HG02840 (cell line): Measurements from ENCODE around the gene LRPAP1.
"Not testable (repeated sequence)": the region's sequence is repeated elsewhere in the genome, so short reads cannot be mapped to it uniquely, and the experiment has no call there.

ENCODE experiments used
- ATAC-seq: cut with Tn5 transposase; IDR thresholded peaks from one replicate; pipeline ENCODE4 v1.9.1; 2021; ENCODE audit warnings: mild to moderate bottlenecking, moderate library complexity, moderate number of reproducible peaks; ENCODE audit not compliant: unreplicated experiment, low FRiP score

The LRPAP1 gene

DNA sequence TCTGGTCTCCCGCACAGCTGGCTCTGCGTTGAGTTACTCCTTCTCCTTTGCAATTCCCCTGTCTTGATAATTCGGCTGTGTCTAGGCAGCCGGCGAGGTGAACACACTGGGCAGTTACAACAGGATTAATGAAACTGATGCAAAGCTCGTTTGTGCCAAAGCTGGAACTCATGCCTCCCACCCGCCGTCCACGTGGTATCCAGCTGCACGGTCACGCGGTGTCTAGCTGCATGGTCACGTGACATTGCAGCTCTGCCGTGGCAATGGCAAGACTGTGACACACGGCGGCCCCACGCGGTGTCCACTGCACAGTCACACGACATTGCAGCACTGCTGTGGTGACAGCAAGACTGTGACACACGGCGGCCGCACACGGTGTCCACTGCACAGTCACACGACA is 31.2 kb upstream of the LRPAP1 start:
- ATAC-seq = no peak

DNA sequence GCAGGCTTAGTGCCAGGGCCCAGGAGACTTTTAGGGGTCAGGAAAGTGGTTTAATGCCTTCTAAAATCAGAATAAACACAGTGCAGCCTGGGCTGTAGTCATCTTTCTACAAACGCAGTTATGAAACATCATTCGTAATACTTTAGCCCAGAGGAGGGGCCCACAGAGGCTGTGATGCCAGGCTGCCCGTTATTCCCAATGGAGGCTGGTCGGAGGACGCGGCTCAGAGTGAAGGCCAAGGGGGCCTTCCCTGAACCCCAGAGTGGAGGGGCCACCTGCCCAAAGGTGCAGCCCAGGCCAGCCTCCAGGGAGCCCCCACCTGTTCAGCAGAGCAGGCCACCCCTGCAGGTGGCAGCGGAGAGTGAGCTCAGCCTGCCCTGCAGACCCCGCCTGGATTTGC is 29.9 kb upstream of the LRPAP1 start:
- not testable (repeated sequence) for ATAC-seq

DNA sequence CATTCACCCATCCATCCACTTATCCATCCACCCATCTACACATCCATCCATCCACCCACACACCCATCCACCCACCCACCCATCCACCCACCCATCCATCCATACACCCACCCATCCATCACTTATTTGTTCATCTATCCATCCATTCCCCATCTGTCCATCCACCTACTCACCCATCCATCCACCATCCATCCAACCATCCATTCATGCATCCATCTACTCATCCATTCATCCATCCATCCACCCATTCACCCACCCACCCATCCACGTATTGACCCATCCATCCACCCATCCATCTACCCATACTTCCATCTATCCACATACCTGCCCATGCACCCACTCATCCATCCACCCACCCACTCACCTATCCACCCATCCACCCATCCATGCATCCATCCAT is 28.2 kb upstream of the LRPAP1 start:
- ATAC-seq = not testable (repeated sequence)

DNA sequence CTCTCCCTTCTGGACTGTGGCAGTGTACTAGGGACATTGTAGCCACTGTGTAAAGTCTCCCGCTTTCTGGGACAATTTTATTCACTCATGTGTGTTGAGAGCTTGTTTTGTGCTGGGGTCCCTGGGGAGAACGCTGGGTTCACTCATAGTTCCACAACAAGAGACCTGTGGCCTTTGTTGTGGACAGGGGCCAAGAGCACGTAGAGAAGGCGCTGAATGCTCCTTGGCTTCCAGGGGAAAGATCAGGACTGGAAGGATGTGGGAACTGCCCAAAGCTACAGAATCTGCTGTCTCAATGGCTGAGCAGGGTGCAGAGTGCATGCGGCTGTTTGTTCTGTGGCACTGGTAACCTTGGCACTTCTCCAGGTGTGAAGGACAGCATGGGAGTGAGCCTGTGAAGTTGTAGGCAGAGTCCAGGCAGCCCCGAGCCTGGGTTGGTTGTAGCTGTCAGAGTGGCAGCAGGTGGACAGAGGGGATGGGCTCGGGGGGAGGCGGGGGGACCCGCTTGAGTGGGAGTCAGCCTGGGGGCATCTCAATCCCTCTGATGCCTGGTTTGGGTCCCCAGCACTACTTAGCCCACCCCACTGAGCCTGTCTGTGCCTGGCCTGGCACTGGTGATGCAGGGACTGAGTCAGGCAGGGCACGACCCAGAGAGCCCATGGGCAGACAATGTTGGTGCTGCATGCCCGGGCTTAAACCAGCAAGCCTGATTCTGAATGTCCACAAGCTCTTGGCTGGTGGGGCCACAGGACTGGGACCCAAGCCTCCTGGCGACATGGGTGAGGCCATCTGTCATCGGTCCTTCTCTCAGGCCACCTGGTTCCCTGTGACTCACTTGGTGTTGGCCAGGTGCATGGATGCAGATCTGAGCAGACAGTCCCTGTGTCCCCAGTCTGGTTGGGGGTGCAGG is 27.4 kb upstream of the LRPAP1 start:
- not testable (repeated sequence) for ATAC-seq

DNA sequence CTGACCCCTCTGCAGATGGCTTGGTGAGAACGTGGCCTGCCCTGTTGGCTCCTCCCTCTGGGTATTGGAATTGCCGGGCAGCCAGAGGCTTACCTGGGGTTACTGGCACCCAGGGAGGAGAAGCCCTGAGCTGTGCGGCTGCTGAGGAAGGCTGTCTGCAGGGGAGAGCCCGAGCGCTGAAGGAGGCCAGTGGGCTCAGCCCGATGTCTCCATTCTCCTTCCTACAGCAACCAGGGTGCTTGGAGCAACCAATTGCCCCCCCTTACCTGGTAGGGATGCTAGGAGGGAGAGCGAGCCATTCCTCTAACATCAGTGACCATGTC is 26.3 kb upstream of the LRPAP1 start:
- ATAC-seq = not testable (repeated sequence)

DNA sequence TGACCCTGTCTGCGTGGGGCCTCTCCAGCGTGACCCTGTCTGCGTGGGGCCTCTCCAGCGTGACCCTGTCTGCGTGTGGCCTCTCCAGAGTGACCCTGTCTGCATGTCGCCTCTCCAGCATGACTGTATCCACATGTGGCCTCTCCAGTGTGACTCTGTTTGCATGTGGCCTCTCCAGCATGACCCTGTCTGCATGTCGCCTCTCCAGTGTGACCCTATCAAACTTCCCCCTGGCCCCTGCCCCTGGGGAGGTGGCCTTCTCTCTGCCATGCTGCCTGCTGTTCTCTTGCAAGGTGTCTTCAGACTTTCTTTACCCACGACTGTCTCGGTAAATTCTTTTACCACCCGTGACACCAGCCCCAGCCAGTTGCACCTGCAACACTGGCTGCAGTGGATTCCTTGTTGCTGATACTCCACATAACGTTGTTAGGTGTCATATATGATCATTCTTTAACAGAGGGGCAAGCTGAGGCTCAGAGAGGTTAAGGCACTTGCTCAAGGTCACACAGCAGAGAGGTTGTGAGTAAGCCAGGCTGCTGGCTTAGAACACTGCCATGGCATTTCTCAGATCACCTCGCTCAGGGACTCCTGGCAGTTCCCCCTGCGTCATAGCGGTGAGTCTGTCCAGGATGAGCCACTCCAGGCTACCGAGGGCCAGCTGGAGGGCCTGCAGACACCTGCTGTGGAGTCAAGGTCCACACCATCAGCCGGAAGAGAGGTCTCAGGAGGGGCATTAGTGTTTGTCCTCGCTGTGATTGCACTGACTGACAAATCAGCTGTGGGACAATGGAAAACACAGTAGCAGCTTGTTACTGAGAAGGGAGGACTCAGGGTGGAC is 25.7 kb upstream of the LRPAP1 start:
- not testable (repeated sequence) for ATAC-seq

DNA sequence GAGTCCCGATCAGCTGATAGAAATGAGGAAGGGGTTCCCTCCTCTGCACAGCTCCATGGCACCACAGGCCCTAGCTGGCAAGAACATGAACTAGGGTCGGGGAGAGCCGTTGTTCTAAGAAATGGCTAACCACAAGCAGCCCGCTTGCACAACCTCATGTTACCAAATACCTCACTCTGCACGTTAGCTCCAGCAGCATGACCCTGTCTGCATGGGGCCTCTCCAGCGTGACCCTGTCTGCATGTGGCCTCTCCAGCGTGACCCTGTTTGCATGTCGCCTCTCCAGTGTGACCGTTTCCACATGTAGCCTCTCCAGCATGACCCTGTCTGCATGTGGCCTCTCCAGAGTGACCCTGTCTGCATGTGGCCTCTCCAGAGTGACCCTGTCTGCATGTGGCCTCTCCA is 24.9 kb upstream of the LRPAP1 start:
- ATAC-seq = not testable (repeated sequence)

DNA sequence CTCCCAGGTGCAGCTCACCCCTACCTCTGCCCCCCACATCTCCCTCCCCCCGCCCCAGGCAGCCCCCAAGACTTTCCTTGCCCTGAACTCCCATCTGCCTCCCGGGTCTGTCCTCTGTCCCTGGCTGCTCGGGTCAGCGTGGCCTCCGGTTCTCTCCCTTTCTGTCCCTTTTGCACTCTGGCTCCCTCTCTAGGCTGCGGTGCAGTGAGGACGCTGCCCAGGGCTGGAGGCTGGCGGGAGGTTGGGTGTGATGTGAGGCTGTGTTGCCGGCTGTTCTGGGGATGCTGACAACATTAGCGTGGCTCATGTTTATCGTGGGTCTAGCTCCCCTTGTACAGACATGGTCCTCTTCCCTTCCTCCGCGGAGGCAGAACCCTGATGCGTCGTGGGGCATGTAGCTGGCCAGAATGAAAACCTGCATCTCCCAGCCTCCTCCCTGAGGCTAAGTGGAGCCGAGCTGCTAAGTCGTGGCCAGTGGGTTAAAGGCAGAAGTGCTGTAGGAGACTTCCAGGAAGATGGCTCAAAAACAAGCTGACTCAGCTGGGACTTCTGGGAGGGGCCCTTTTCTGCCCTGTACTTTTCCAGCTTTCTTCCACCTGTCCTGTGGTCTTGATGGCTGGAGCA is 24.1 kb upstream of the LRPAP1 start:
- ATAC-seq = not testable (repeated sequence)

DNA sequence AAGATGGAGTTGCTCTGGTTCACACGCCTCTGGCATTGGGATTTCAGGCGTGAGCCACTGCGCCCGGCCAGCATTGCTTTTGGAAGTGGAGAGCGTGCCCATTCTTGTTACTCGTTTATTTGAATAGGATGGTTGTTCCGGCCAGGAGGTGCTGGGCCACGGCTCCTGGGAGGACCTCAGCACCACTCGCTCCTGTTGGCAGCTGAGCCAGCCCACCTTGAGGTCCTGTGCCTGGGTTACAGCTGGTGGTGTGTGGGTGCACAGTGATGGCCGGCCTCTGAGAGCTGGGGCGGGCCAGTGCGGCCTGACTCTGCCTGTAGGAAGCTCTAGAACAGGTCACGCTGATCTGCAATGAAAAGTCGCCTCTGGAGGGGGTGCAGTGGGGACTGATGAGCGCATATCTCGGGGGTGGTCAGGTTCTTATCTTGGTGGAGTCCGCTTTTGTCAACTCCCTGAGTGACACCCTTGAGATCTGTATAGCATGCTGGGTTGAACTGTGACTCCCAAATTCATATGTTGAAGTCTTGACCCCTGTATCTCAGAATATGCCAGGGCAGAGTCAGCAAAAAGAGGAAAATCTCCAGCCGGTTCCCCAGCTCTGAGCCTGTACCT is 23.3 kb upstream of the LRPAP1 start:
- ATAC-seq = not testable (repeated sequence)

DNA sequence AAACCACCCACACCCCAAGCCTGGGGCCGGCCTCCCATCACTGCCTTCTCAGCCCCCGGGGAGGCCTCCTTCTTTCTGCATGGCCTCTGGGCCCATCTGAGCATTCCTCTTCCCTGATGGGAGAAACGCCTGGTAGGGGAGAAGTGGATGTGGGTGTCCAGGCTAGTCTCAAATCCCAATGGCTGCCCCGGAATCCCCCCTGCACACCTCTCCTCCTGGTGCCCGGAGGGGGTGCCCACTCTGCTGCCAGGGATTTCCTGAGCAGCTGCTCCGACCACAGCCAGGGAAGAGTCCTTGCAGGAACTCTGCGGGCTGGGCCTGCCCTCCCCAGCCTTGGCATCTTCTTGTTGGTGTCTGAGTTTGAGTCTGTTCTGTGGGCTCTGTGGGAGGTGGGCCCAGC is 19.1 kb upstream of the LRPAP1 start:
- not testable (repeated sequence) for ATAC-seq

DNA sequence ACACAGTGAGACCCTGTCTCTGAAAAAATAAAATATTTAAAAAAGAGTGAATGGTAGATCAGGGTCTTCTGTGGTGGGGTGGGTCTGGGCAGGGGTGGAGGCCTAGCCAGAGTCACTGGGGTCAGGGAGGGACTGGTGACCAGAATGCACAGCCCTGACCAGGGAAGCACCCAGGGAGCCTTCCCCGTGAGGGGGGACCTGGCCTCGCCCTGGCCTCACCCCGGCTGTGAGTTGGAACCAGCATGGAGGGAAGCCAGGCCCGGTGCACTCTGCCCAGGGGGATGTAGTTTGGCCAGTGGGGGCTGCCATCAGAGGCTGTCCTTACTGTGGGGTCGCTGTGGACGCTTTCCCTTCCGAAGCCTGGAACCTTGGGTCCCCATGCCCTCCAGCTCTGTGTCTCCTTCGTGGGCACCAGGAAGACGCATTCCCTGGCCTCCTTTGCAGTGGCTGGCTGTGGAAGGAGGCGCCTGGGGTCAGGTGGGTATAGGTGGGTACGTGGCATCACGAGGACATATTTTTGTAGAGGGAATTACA is 18.6 kb upstream of the LRPAP1 start:
- ATAC-seq = not testable (repeated sequence)

DNA sequence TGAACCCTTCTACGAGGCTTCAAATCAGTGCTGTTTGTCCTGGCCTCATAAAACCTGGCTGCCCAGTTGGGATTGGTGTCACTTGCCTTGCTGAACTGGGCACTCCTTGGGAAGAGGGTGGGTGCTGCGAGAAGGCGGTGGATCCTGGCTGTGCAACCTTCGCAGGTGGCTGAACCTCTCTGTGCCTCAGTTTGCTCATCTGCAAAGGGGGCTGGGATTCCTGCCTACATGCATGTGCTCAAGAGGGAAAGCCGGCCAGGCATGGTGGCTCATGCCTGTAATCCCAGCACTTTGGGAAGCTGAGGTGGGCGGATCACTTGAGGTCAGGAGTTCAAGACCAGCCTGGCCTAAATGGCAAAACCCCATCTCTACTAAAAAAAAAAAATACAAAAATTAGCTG is 17.8 kb upstream of the LRPAP1 start:
- ATAC-seq = not testable (repeated sequence)

DNA sequence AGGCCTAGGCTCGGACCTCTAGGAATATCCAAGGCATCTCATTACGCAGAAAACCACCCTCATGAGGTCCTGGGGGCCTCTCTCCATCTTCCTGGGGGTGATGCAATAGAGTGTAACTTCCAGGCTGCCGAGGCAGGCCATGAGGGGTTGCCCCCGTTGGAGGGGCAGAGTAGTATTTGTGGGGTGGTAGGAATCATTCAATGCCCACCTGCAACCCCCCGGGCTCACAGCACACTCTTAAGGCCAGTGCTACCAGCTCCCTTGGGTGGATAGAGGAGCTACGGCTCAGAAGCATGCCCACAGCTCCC is 17.4 kb upstream of the LRPAP1 start:
- ATAC-seq = not testable (repeated sequence)

DNA sequence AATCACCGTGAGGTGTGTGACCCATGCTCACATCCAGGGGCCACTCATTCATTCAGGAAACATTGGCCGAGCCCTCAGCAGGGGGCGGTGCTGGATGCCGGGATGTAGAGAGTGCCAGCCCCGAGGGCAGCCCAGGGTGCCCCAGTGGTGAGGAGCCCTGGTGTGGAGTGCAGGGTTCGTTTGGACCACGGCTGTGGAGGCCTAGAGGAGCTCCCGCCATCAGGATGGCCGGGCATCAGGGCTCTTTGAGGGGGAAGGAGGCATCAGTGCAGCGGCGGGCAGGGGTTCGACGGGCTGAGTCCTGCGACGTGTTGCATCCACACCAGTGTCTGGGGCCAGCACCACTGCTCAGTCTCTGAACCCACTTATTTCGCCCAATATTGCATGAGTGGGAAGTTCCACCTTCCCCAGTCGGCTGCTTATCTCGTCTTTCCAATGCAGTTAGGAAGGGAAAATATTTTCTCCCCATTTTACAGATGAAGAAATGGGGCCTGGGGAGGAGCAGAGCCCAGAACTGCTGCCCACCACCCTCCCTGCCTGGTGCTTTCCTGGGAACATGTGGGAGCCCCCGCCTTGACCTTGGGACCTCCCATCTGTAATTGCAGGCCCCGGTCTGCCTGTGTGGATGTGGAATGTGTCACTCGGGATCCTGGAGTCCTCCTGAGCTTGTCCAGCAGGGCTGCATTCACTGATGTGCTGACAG is 16.9 kb upstream of the LRPAP1 start:
- not testable (repeated sequence) for ATAC-seq

DNA sequence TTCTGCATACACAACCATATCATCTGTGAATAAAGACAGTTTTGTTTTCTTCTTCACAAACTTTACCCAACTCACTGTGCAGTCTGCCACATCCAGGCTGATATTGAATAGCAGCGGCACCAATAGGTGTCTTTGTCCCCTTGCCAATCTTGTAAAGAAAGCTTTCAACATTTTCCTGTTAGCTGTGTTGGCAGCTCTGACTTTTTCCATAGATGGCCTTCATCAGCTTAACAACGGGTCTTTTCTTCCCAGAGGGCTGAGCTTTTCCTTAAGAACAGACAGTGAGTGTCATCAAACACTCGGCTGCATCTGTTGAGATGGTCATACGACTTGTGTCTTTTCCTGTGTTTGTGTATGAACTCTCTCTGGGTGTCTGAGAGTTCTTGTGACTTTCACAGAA is 14.5 kb upstream of the LRPAP1 start:
- not testable (repeated sequence) for ATAC-seq

DNA sequence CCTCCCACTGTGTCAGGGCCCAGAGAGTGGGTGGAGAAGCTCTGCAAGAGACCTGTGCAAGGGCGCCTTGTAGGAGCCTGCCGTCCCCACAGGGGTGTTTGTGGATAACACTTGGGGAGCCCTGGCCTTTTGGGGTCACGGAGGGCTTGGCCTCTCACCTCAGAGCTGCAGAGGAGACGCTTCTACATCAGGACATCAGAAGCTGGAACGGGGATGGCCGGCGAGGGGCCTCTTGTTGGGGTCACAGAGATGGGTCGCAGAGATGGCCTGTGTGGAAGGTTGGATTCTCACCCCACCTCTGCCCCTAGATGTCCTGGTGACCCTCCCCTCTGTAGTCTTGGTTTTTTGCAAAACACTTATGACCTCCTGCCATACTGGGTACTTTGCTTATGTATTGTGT is 13.1 kb upstream of the LRPAP1 start:
- ATAC-seq = not testable (repeated sequence)

DNA sequence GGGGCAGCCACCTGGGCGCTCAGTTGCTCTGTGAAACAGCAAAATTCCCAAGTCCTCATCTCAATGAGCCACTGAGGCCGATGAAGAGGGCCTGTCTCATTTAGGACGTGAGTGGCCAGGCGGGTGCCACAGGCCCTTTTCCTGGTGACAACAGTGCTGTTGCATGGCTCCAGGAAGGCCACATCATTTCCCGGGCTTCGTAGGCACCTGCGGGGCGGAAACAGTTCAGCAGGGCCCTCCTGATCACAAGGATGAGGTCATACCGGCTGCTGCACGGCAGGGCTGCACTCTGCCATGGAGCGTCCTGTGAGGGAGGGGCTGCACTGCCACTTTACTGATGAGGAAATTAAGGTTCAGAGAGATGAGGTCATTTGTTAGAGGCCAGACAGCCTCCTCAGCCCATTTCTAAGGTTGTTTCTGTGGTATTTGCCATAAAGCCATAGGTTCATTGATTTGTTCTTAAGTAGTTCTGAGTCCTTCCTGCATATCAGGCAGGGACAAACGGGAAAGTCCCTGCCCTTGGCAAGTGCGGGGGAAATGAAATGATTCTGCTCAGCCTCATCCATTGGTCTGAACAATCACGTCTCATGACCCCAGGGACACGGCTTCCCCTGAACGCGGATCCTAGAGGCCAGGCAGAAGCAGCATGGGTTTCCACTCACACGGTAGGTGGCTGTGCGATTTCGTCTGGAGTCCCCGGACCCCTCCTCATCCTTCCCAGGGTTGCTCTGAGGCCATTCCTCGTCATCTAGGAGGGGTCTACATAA is 12.2 kb upstream of the LRPAP1 start:
- ATAC-seq = not testable (repeated sequence)

DNA sequence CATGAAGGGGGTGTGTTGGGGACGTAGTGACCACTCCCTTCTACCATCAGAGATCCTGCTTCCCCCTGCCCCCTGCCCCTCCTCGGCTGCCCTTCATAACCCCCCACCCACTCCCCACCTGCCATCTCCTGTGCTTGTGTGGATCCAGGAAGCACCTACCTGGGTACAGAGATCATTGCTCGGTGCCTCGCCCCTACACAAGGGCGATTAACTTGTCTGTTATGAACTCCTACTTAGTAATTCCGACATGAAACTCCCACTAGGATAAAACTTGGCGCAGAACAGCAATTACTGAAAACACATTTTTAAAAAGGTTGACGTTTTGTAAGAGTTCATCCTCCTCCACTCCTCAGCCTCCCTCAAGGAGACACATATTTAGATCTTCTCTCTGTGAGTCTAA is 11.2 kb upstream of the LRPAP1 start:
- not testable (repeated sequence) for ATAC-seq

DNA sequence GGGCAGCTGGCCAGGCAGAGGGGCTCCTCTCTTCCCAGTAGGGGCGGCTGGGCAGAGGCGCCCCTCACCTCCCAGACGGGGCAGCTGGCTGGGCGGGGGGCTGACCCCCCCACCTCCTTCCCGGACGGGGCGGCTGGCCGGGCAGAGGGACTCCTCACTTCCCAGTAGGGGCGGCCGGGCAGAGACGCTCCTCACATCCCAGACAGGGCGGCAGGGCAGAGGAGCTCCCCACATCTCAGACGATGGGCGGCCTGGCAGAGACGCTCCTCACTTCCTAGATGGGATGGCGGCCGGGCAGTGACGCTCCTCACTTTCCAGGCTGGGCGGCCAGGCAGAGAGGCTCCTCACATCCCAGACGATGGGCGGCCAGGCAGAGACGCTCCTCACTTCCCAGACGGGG is 6.7 kb upstream of the LRPAP1 start:
- not testable (repeated sequence) for ATAC-seq
